HL-60 (cell line): Measurements from ENCODE around the gene MRPL20.
A peak's percentile ranks its signal among the peaks of the same experiment; 100 is the strongest.

Source experiments
- DNase-seq, 2 experiments: peaks; one replicate each; pipeline ENCODE4 v3.0.0-alpha.2; 2010 to 2020; ENCODE audit warnings: low read depth in 1 of 2, low spot score in 1 of 2
- H3K27ac ChIP-seq: fragments of 250-450 bp; sonication (Bioruptor Pico); replicated peaks from 2 replicates; pipeline ENCODE4 v1.5.1; 2020; ENCODE audit warnings: mild to moderate bottlenecking, moderate library complexity
- H3K27me3 ChIP-seq: fragments of 250-450 bp; sonication (Bioruptor Pico); 2 replicates; pipeline ENCODE4 v1.5.1; 2021; ENCODE audit warnings: mild to moderate bottlenecking, moderate library complexity; ENCODE audit not compliant: insufficient read depth, poor library complexity, severe bottlenecking
- H3K4me3 ChIP-seq: replicated peaks from 2 replicates; pipeline ENCODE4 v1.5.1; 2011; ENCODE audit warnings: mild to moderate bottlenecking, control low read depth, low read length; ENCODE audit not compliant: insufficient read depth
- CTCF ChIP-seq: IDR thresholded peaks from one replicate; pipeline ENCODE4 v1.5.1; 2011; ENCODE audit warnings: low read length, control low read depth, inconsistent platforms; ENCODE audit not compliant: insufficient read depth
- GABPA ChIP-seq: IDR thresholded peaks from 2 replicates; pipeline ENCODE4 v1.6.1; 2012; ENCODE audit warnings: low read depth
- POLR2AphosphoS5 ChIP-seq: IDR thresholded peaks from 2 replicates; pipeline ENCODE4 v1.6.1; 2012; ENCODE audit warnings: low read depth
- REST ChIP-seq: IDR thresholded peaks from 2 replicates; pipeline ENCODE4 v1.6.1; 2012; ENCODE audit warnings: low read depth; ENCODE audit not compliant: insufficient replicate concordance
- SPI1 ChIP-seq: IDR thresholded peaks from 2 replicates; pipeline ENCODE4 v1.6.1; 2012; ENCODE audit warnings: low read depth, mild to moderate bottlenecking, borderline replicate concordance

Gene MRPL20

GRCh38 chr1:1437033-1437903 lies 30.2 kb upstream of the MRPL20 start:
- no peak overlapping the region for H3K27ac ChIP-seq
- TF ChIP-seq POLR2AphosphoS5 (no peak), SPI1 (no peak), CTCF (no peak), GABPA (no peak), REST (no peak)
- H3K27me3 ChIP-seq = peaks cover 11% of the 10 kb centered on the region
- no peak overlapping the region for H3K4me3 ChIP-seq
- no peak for DNase-seq

- no peak for DNase-seq
- Histone ChIP-seq H3K27ac (no peak overlapping the region), H3K27me3 (peaks cover 11% of the 10 kb centered on the region), H3K4me3 (no peak overlapping the region)
- TF ChIP-seq SPI1 = peak; percentile 26; the same call in 1 of the 2 replicates
- TF ChIP-seq REST = no peak
Observed at GRCh38 chr1:1436630-1437032, 29.5 kb upstream of the MRPL20 start.

GRCh38 chr1:1435911-1436629 lies 29.0 kb upstream of the MRPL20 start:
- TF ChIP-seq SPI1 = no peak
- no peak for TF ChIP-seq POLR2AphosphoS5
- no peak for TF ChIP-seq REST
- no peak for TF ChIP-seq GABPA
- TF ChIP-seq CTCF = no peak
- H3K27ac ChIP-seq = no peak overlapping the region
- no peak for DNase-seq
- no peak overlapping the region for H3K4me3 ChIP-seq
- H3K27me3 ChIP-seq = peaks cover 11% of the 10 kb centered on the region
